ENCODE data around the gene ELMO3. TPM values are rescaled to one million over a fixed set of nuclear protein-coding genes. Genes with fewer than 3 reads are reported as not detected.

Gene ELMO3
- total RNA-seq, 1 experiment from 2014 or later, result 2.0 TPM

DNA sequence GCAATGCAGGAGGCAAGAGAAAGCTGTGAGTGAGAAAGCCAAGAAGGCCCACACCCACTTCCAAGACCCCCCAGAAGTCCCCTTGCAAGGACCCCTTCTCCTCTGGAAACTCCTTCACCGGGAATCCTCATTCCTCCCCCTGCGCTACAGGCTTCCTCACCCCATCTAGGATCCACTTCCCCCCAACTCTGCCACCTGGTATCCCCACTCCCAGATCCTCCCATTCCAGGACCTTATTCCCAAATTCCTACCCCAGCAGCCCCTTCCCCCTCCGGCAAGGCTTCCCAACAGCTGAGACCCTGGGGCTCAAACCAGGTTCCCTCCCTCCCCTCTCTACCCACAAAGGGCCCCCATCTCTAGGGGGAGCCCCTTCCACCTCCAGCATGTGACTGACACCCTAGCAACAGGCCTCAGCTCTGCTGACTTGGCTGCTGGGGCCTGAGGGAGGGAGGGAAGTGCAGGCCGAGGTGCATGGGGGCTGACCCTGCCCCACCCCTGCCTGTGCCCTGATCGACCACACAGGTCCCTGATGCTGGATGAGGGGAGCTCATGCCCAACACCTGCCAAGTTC, 32.2 kb upstream of the ELMO3 start:
- no peaks in the 10 kb centered on the region for H3K9me3 ChIP-seq (ENCODE audit: control insufficient read depth, insufficient read depth, low read depth, low read length)
- no TSS peak for BruUV-seq (replicated peaks)
- intact Hi-C loops (cut with micrococcal nuclease; ENCODE audit: unreplicated experiment) (no loop called here), in situ Hi-C loops (cut with HindIII; ENCODE audit: low pct_unique_long_range_greater_than_20kb, low sequenced_read_pairs) (no loop called here)
- POLR2A ChIA-PET, result no interaction called here
- CTCF ChIA-PET, result no interaction called here
- H3K27me3 ChIP-seq (ENCODE audit: control insufficient read depth, insufficient read depth, low read length), result no peaks in the 10 kb centered on the region
- no peak for ATAC-seq
- no peaks in the 10 kb centered on the region; the same call in 1 of the 2 replicates for H3K36me3 ChIP-seq (ENCODE audit: control insufficient read depth, insufficient read depth, low read length)
- DNase-seq (ENCODE audit: low read depth, low spot score), result no peak
- no peak overlapping the region for H3K27ac ChIP-seq (ENCODE audit: low read length)
- peaks cover 14% of the 10 kb centered on the region for H3K4me1 ChIP-seq (ENCODE audit: control insufficient read depth, insufficient read depth, low read length)
- TF ChIP-seq POLR2AphosphoS5 (IDR thresholded peaks at IDR 0.05; ENCODE audit: low read depth, low read length) (no peak), TCF7L2 (IDR thresholded peaks at IDR 0.05; ENCODE audit: low read depth, low read length) (no peak)
- TF ChIP-seq, protein P1, sequence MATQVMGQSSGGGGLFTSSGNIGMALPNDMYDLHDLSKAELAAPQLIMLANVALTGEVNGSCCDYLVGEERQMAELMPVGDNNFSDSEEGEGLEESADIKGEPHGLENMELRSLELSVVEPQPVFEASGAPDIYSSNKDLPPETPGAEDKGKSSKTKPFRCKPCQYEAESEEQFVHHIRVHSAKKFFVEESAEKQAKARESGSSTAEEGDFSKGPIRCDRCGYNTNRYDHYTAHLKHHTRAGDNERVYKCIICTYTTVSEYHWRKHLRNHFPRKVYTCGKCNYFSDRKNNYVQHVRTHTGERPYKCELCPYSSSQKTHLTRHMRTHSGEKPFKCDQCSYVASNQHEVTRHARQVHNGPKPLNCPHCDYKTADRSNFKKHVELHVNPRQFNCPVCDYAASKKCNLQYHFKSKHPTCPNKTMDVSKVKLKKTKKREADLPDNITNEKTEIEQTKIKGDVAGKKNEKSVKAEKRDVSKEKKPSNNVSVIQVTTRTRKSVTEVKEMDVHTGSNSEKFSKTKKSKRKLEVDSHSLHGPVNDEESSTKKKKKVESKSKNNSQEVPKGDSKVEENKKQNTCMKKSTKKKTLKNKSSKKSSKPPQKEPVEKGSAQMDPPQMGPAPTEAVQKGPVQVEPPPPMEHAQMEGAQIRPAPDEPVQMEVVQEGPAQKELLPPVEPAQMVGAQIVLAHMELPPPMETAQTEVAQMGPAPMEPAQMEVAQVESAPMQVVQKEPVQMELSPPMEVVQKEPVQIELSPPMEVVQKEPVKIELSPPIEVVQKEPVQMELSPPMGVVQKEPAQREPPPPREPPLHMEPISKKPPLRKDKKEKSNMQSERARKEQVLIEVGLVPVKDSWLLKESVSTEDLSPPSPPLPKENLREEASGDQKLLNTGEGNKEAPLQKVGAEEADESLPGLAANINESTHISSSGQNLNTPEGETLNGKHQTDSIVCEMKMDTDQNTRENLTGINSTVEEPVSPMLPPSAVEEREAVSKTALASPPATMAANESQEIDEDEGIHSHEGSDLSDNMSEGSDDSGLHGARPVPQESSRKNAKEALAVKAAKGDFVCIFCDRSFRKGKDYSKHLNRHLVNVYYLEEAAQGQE (IDR thresholded peaks at IDR 0.05; ENCODE audit: insufficient read depth in 1 of 2, low read depth in 2 of 2, low read length in 1 of 2), result no peak
- TF ChIP-seq, protein P2, sequence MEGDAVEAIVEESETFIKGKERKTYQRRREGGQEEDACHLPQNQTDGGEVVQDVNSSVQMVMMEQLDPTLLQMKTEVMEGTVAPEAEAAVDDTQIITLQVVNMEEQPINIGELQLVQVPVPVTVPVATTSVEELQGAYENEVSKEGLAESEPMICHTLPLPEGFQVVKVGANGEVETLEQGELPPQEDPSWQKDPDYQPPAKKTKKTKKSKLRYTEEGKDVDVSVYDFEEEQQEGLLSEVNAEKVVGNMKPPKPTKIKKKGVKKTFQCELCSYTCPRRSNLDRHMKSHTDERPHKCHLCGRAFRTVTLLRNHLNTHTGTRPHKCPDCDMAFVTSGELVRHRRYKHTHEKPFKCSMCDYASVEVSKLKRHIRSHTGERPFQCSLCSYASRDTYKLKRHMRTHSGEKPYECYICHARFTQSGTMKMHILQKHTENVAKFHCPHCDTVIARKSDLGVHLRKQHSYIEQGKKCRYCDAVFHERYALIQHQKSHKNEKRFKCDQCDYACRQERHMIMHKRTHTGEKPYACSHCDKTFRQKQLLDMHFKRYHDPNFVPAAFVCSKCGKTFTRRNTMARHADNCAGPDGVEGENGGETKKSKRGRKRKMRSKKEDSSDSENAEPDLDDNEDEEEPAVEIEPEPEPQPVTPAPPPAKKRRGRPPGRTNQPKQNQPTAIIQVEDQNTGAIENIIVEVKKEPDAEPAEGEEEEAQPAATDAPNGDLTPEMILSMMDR (IDR thresholded peaks at IDR 0.05), result no peak
- H3K4me3 ChIP-seq (ENCODE audit: low read depth in 2 of 2, low read length in 2 of 2), result no peak overlapping the region

DNA sequence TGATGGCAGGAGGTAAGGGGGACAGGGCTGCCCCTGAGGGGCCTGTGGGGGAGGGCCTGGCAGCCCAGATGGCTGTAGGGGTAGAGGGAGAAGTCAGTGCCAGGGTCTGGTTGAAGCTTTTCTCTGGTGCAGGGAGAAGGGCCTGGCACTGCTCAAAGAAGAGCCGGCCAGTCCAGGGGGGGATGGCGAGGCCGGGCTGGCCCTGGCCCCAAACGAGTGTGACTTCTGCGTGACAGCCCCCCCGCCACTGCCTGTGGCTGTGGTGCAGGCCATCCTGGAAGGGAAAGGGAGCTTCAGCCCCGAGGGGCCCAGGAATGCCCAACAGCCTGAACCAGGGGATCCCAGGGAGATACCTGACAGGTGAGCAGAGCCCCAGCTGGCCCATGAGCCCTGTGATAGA, 31.3 kb upstream of the ELMO3 start:
- no peak for ATAC-seq
- ChIA-PET POLR2A (no interaction called here), CTCF (no interaction called here)

More for the DNA sequence above, 31.3 kb upstream of the ELMO3 start:
- TF ChIP-seq POLR2AphosphoS5 (IDR thresholded peaks at IDR 0.05; ENCODE audit: low read depth, low read length), result no peak
- no peak for TF ChIP-seq TCF7L2 (IDR thresholded peaks at IDR 0.05; ENCODE audit: low read depth, low read length)
- no peak for TF ChIP-seq SIN3A (IDR thresholded peaks at IDR 0.05; ENCODE audit: borderline replicate concordance, insufficient read depth, low read depth, low read length)
- TF ChIP-seq, protein P1 (IDR thresholded peaks at IDR 0.05; ENCODE audit: insufficient read depth in 1 of 2, low read depth in 2 of 2, low read length in 1 of 2), result no peak
- TF ChIP-seq, protein P2 (IDR thresholded peaks at IDR 0.05), result no peak
- Histone ChIP-seq H3K4me1 (ENCODE audit: control insufficient read depth, insufficient read depth, low read length) (peaks cover 14% of the 10 kb centered on the region), H3K36me3 (ENCODE audit: control insufficient read depth, insufficient read depth, low read length) (no peaks in the 10 kb centered on the region; the same call in 1 of the 2 replicates), H3K4me3 (ENCODE audit: low read depth in 2 of 2, low read length in 2 of 2) (no peak overlapping the region), H3K27me3 (ENCODE audit: control insufficient read depth, insufficient read depth, low read length) (no peaks in the 10 kb centered on the region), H3K27ac (ENCODE audit: low read length) (no peak overlapping the region), H3K9me3 (ENCODE audit: control insufficient read depth, insufficient read depth, low read depth, low read length) (no peaks in the 10 kb centered on the region)
- no TSS peak for BruUV-seq (replicated peaks)
- in situ Hi-C loops (cut with HindIII; ENCODE audit: low pct_unique_long_range_greater_than_20kb, low sequenced_read_pairs) (no loop called here), intact Hi-C loops (cut with micrococcal nuclease; ENCODE audit: unreplicated experiment) (no loop called here)
- no peak for DNase-seq (ENCODE audit: low read depth, low spot score)
